SK-N-SH (cell line): ENCODE data around the gene VAMP1.

Experiments used
- TF ChIP-seq, protein P1 (sequence below): IDR thresholded peaks from 2 replicates; pipeline ENCODE4 v1.4.0; 2012; ENCODE audit warnings: low read depth
- TF ChIP-seq, protein P2 (sequence below): fragments of 150-350 bp; IDR thresholded peaks from 2 replicates; pipeline ENCODE4 v1.6.1; 2017; ENCODE audit warnings: antibody characterized with exemption, low read length, low read depth, borderline replicate concordance

DNA sequence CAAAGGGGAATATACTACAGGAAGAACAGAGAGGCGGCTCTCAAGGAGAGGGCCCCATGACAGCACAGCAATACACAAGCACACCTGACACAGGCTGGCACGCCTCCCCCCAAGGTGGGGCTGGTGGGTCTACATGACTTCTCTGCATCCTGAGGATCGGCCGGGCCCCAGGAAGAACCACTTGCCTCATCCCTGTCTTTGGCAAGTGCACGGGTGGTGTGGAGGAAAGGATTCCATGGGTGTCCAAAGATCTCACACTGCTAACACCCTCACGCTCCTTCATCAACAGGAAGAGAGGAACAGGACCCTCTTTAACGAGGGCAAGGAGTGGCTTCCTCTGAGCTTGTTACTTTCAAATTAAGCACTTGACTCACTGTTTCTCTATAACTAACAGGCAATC is 7.3 kb downstream of the VAMP1 start:
- TF ChIP-seq, protein P1, sequence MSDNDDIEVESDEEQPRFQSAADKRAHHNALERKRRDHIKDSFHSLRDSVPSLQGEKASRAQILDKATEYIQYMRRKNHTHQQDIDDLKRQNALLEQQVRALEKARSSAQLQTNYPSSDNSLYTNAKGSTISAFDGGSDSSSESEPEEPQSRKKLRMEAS = no peak
- TF ChIP-seq, protein P2, sequence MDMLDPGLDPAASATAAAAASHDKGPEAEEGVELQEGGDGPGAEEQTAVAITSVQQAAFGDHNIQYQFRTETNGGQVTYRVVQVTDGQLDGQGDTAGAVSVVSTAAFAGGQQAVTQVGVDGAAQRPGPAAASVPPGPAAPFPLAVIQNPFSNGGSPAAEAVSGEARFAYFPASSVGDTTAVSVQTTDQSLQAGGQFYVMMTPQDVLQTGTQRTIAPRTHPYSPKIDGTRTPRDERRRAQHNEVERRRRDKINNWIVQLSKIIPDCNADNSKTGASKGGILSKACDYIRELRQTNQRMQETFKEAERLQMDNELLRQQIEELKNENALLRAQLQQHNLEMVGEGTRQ = no peak
